Measurements from ENCODE around the gene SSTR3. TPM values are rescaled to one million over a fixed set of nuclear protein-coding genes. Genes with fewer than 3 reads are reported as not detected.
A peak's percentile ranks its signal among the peaks of the same experiment; 100 is the strongest.

The SSTR3 gene
- total and polyA plus RNA-seq, 2 donors = 3.9 to 25.6 TPM

DNA sequence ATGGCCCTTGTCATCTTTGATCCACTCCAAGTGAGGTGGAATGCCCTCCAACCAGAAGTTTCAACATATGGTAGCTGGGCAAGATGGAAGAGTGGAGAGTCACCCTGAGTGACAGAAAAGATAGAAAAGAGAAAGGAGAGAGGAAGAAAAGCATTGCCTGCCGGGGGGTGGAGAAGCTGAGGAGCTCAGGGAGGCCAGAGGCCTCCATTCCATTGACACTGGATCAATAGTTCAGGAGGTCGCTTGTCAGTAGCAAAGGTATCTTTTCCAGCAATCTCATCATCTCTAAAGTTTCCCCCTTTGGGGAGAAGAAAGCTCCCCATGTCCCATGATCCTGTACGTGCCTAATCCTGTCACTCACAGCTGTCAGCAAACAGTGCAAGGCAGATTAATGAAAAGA, 17.5 kb downstream of the SSTR3 start:
- no peak overlapping the region for H3K27ac ChIP-seq (ENCODE audit: low read depth in 1 of 2, low read length in 1 of 2)
- peaks cover 0 to 1% of the 10 kb centered on the region in 2 donors for H3K36me3 ChIP-seq (ENCODE audit: control insufficient read depth in 2 of 2, insufficient read depth in 2 of 2, low read length in 1 of 2)
- H3K9me3 ChIP-seq (ENCODE audit: control insufficient read depth in 2 of 2, insufficient read depth in 1 of 2, low read length in 1 of 2) = peaks cover 0 to 4% of the 10 kb centered on the region in 2 donors
- no peak for DNase-seq (ENCODE audit: low read depth in 6 of 9, low spot score in 9 of 9)
- H3K4me3 ChIP-seq (ENCODE audit: low read length in 2 of 2) = no peak overlapping the region
- H3K4me1 ChIP-seq (ENCODE audit: control insufficient read depth in 2 of 2, insufficient read depth in 2 of 2, low read length in 2 of 2) = peaks cover 12 to 33% of the 10 kb centered on the region in 2 donors
- WGBS = 97% methylated on average over 3 of the region's 3 CpGs
- H3K27me3 ChIP-seq (ENCODE audit: control insufficient read depth in 2 of 2, insufficient read depth in 1 of 2, low read length in 1 of 2) = no peaks in the 10 kb centered on the region

DNA sequence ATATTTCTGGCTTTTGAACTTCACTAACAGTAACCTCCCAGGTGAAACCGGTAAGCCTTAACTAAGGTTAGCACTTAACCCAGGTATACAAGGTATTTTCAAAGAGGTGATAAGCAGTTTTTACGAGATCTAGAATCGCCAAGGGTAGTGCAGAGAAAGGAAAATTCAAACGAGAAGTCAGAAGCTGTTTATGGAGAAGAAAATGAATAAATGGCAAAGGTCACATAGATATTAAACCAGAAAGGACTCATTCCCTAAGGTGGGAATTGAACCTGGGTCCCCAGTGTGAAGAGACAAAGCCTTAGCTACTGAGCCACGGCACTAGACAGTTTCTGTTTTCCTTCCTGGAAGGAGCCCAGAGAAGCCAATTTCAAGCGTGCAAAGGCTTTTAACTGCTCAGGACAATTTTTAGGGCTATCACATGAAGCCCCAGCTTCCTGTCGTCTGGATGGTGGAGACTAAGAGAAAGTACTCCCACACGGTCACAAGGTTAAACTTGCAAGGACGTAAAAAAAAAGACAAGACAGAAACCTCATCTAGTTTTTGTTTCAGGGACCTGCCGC, 18.6 kb downstream of the SSTR3 start:
- Histone ChIP-seq H3K36me3 (ENCODE audit: control insufficient read depth in 2 of 2, insufficient read depth in 2 of 2, low read length in 1 of 2) (peaks cover 0 to 3% of the 10 kb centered on the region in 2 donors), H3K27me3 (ENCODE audit: control insufficient read depth in 2 of 2, insufficient read depth in 1 of 2, low read length in 1 of 2) (no peaks in the 10 kb centered on the region), H3K4me3 (ENCODE audit: low read length in 2 of 2) (no peak overlapping the region), H3K9me3 (ENCODE audit: control insufficient read depth in 2 of 2, insufficient read depth in 1 of 2, low read length in 1 of 2) (peaks cover 0 to 4% of the 10 kb centered on the region in 2 donors), H3K27ac (ENCODE audit: low read depth in 1 of 2, low read length in 1 of 2) (no peak overlapping the region), H3K4me1 (ENCODE audit: control insufficient read depth in 2 of 2, insufficient read depth in 2 of 2, low read length in 2 of 2) (peaks cover 9 to 29% of the 10 kb centered on the region in 2 donors)
- 60% methylated on average over 10 of the region's 10 CpGs for WGBS
- peak in 1 of 9 donors; percentile 56 for DNase-seq (ENCODE audit: low read depth in 6 of 9, low spot score in 9 of 9)

DNA sequence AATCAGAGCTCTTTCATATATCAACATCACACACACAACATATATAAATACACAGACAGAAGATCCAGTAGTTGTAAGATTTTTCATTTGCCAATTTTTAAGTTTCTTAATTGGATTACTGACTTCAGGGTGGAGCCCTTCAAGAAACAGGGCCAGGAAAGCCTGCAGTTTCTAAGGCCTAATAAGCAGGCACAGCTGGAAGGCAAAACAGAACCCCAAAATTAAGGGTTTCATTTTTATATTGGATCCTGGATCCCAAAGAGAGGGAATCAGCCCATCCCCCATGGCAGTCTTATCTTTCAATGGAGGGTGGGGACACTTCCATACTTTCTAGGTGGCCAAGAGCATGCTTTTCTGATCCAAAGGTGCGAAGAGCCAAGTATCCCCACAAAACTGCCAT, 19.5 kb downstream of the SSTR3 start:
- Histone ChIP-seq H3K27ac (ENCODE audit: low read depth in 1 of 2, low read length in 1 of 2) (no peak overlapping the region), H3K4me1 (ENCODE audit: control insufficient read depth in 2 of 2, insufficient read depth in 2 of 2, low read length in 2 of 2) (peaks cover 2 to 31% of the 10 kb centered on the region in 2 donors), H3K27me3 (ENCODE audit: control insufficient read depth in 2 of 2, insufficient read depth in 1 of 2, low read length in 1 of 2) (no peaks in the 10 kb centered on the region), H3K36me3 (ENCODE audit: control insufficient read depth in 2 of 2, insufficient read depth in 2 of 2, low read length in 1 of 2) (peaks cover 0 to 3% of the 10 kb centered on the region in 2 donors), H3K4me3 (ENCODE audit: low read length in 2 of 2) (no peak overlapping the region), H3K9me3 (ENCODE audit: control insufficient read depth in 2 of 2, insufficient read depth in 1 of 2, low read length in 1 of 2) (peaks cover 0 to 4% of the 10 kb centered on the region in 2 donors)
- WGBS = 100% methylated on average over 1 of the region's 1 CpG
- no peak for DNase-seq (ENCODE audit: low read depth in 6 of 9, low spot score in 9 of 9)

DNA sequence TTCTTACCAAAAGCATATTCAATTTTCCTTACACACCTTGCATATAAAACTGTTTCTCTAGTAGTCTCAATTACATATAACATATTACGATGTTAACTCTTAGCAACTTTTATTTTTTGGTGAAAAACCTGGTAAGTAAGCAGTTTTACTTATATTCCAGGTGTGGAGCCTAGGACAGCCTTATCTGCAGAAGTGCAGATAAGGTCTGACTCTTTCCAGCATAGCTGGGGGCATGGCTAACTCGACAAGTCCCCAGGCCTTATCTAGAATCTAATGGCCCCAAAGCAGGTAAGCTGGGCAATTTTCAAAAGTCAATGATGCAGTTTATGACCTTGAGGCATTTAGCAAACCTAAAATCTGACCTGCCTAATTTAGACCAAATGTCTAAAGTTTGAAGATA, 20.1 kb downstream of the SSTR3 start:
- Histone ChIP-seq H3K4me3 (ENCODE audit: low read length in 2 of 2) (no peak overlapping the region), H3K27ac (ENCODE audit: low read depth in 1 of 2, low read length in 1 of 2) (no peak overlapping the region), H3K36me3 (ENCODE audit: control insufficient read depth in 2 of 2, insufficient read depth in 2 of 2, low read length in 1 of 2) (peaks cover 0 to 3% of the 10 kb centered on the region in 2 donors), H3K27me3 (ENCODE audit: control insufficient read depth in 2 of 2, insufficient read depth in 1 of 2, low read length in 1 of 2) (no peaks in the 10 kb centered on the region), H3K9me3 (ENCODE audit: control insufficient read depth in 2 of 2, insufficient read depth in 1 of 2, low read length in 1 of 2) (peaks cover 0 to 4% of the 10 kb centered on the region in 2 donors), H3K4me1 (ENCODE audit: control insufficient read depth in 2 of 2, insufficient read depth in 2 of 2, low read length in 2 of 2) (peaks cover under 1 to 31% of the 10 kb centered on the region in 2 donors)
- no peak for DNase-seq (ENCODE audit: low read depth in 6 of 9, low spot score in 9 of 9)
- WGBS = 95% methylated on average over 2 of the region's 2 CpGs

DNA sequence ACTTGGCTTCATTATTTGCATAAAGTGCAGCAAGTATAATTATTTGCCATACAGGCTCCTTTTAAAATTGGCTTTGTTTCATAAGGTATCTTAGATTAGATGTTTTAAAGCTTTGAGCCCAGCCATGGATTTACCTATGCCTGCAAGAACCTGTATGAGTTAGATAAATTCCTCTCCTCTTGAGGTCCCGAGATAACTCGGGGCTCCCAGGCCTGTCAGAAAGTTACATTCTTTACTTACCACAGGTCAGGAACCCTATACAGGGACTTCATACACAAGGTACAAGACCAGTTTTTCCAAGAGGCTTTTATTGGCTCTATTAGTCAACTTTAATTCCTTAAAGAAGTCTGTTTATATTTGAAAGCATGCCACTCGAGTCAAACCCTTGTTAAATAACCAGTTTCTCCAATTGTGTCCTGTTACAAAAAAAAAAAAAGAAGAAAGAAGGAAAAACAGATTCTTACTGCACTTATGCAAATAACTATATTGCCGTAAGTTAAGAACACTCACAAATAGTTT, 22.0 kb downstream of the SSTR3 start:
- Histone ChIP-seq H3K27ac (ENCODE audit: low read depth in 1 of 2, low read length in 1 of 2) (no peak overlapping the region), H3K27me3 (ENCODE audit: control insufficient read depth in 2 of 2, insufficient read depth in 1 of 2, low read length in 1 of 2) (no peaks in the 10 kb centered on the region), H3K36me3 (ENCODE audit: control insufficient read depth in 2 of 2, insufficient read depth in 2 of 2, low read length in 1 of 2) (peaks cover 0 to 3% of the 10 kb centered on the region in 2 donors), H3K4me1 (ENCODE audit: control insufficient read depth in 2 of 2, insufficient read depth in 2 of 2, low read length in 2 of 2) (peaks cover 12 to 41% of the 10 kb centered on the region in 2 donors), H3K4me3 (ENCODE audit: low read length in 2 of 2) (no peak overlapping the region), H3K9me3 (ENCODE audit: control insufficient read depth in 2 of 2, insufficient read depth in 1 of 2, low read length in 1 of 2) (peaks cover 0 to 4% of the 10 kb centered on the region in 2 donors)
- 62% methylated on average over 4 of the region's 4 CpGs for WGBS
- DNase-seq (ENCODE audit: low read depth in 6 of 9, low spot score in 9 of 9) = no peak

DNA sequence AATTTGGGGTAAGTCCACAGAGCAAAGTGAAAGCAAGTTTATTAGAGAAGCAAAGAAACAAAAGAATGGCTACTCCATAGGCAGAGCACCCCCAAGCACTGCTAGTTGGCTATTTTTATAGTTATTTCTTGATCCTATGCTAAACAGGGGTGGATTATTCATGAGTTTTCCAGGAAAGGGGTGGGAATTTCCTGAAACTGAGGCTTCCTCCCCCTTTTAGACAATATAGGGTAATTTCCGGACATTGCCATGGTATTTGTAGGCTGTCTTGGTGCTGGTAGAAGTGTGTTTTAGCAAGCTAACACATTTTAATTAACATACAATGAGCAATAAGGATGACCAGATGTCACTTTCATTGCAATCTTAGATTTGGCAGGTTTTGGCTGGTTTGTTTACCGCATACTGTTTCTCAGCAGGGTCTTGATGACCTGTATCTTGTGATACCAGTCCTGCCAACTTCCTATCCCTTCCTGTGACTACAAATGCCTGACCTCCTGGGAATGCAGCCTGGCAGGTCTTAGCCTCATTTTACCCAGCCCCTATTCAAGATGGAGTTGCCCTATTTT, 23.3 kb downstream of the SSTR3 start:
- DNase-seq (ENCODE audit: low read depth in 6 of 9, low spot score in 9 of 9) = no peak
- peak overlapping the region in 1 of 2 donors; percentile 40 for H3K27ac ChIP-seq (ENCODE audit: low read depth in 1 of 2, low read length in 1 of 2)
- no peaks in the 10 kb centered on the region for H3K27me3 ChIP-seq (ENCODE audit: control insufficient read depth in 2 of 2, insufficient read depth in 1 of 2, low read length in 1 of 2)
- H3K9me3 ChIP-seq (ENCODE audit: control insufficient read depth in 2 of 2, insufficient read depth in 1 of 2, low read length in 1 of 2) = peaks cover 0 to 4% of the 10 kb centered on the region in 2 donors
- peaks cover 12 to 41% of the 10 kb centered on the region in 2 donors for H3K4me1 ChIP-seq (ENCODE audit: control insufficient read depth in 2 of 2, insufficient read depth in 2 of 2, low read length in 2 of 2)
- H3K4me3 ChIP-seq (ENCODE audit: low read length in 2 of 2) = no peak overlapping the region
- H3K36me3 ChIP-seq (ENCODE audit: control insufficient read depth in 2 of 2, insufficient read depth in 2 of 2, low read length in 1 of 2) = peaks cover 0 to 3% of the 10 kb centered on the region in 2 donors
- 92% methylated on average over 2 of the region's 2 CpGs for WGBS

DNA sequence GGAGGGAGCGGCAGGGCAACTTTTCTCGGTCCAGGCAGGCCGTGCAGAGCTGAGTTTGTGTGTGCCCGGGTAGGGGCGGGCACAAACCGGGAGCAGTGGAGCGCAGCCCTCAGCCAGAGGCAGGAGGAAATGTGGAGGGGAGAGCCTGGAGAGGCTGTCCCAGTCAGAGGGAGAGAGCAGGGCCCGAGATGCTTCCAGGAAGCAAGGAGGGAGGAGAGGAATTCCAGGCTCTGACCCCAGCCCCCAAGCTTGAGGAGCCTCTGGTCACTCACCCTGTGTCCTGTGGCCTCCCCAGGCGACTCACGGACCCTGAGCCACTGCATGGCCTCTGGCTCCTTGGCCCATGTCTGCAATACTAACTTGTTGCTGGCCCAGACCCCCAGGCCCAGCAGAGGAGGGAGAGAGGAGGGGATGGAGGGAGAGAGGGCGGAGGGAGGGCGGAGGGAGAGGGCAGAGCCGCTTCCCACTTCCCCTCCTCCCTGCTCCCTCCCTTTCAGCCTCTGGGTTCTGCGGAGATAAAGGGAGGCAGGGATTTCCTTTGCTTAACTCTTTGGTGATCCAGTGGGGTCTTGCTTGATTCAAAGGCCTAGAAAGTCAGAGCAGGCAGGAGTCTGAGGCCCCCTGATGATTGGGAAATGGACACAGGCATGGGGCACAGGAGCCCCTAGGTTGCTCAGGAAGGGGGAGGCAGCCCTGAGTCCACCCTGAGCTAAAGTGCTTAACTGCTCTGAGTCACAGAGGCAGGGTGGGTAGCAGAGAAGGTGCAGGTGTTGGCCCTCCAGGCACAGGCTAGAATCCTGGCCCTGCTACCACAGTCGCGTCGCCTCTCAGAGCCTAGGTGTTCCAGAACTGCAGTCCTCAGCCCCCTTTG, 24.2 kb downstream of the SSTR3 start, which contains the start of gene C1QTNF6:
Gene C1QTNF6, minus strand, starts transcription at position 357 of the 871 bp plus-strand sequence. Its CDS starts 34 bp downstream, at position 323.
- peak within 1 kb of the TSS; percentile 40 to 67 for H3K27ac ChIP-seq (ENCODE audit: low read depth in 1 of 2, low read length in 1 of 2)
- DNase-seq (ENCODE audit: low read depth in 6 of 9, low spot score in 9 of 9) = no peak
- H3K4me1 ChIP-seq (ENCODE audit: control insufficient read depth in 2 of 2, insufficient read depth in 2 of 2, low read length in 2 of 2) = peaks cover 12 to 41% of the 10 kb centered on the region in 2 donors
- WGBS = 85% methylated on average over 17 of the region's 17 CpGs
- peaks cover 0 to 4% of the 10 kb centered on the region in 2 donors for H3K9me3 ChIP-seq (ENCODE audit: control insufficient read depth in 2 of 2, insufficient read depth in 1 of 2, low read length in 1 of 2)
- H3K36me3 ChIP-seq (ENCODE audit: control insufficient read depth in 2 of 2, insufficient read depth in 2 of 2, low read length in 1 of 2) = peaks cover 0 to 3% of the 10 kb centered on the region in 2 donors
- no peaks in the 10 kb centered on the region for H3K27me3 ChIP-seq (ENCODE audit: control insufficient read depth in 2 of 2, insufficient read depth in 1 of 2, low read length in 1 of 2)
- H3K4me3 ChIP-seq (ENCODE audit: low read length in 2 of 2) = no peak within 1 kb of the TSS

DNA sequence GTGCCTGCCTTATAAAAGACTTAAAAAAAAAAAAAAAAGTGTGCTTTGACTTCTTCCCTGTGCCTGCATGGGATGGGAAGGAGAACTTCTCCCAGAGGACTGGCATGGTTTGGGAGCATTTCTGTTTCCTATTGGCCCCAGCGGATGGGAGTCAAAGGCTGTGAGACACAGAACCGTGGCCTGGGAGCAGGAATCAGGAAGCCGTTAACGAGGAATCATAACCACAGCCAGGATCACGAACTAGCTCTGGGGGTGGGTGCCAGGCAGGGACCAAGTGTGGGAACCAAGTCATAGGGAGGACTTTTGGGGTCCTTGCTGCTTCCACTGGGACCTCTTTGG, 24.8 kb downstream of the SSTR3 start:
- no peaks in the 10 kb centered on the region for H3K9me3 ChIP-seq (ENCODE audit: control insufficient read depth in 2 of 2, insufficient read depth in 1 of 2, low read length in 1 of 2)
- no peak overlapping the region for H3K4me3 ChIP-seq (ENCODE audit: low read length in 2 of 2)
- H3K36me3 ChIP-seq (ENCODE audit: control insufficient read depth in 2 of 2, insufficient read depth in 2 of 2, low read length in 1 of 2) = peaks cover 0 to 3% of the 10 kb centered on the region in 2 donors
- DNase-seq (ENCODE audit: low read depth in 6 of 9, low spot score in 9 of 9) = no peak
- peak overlapping the region; percentile 40 to 67 for H3K27ac ChIP-seq (ENCODE audit: low read depth in 1 of 2, low read length in 1 of 2)
- WGBS = 82% methylated on average over 5 of the region's 5 CpGs
- no peaks in the 10 kb centered on the region for H3K27me3 ChIP-seq (ENCODE audit: control insufficient read depth in 2 of 2, insufficient read depth in 1 of 2, low read length in 1 of 2)
- peaks cover 12 to 41% of the 10 kb centered on the region in 2 donors for H3K4me1 ChIP-seq (ENCODE audit: control insufficient read depth in 2 of 2, insufficient read depth in 2 of 2, low read length in 2 of 2)

Measured in thymus (tissue), 11 donors.